HG03575 (cell line): ENCODE measurements around the gene MAP2K5.

Experiments
- ATAC-seq: cut with Tn5 transposase; IDR thresholded peaks from one replicate; pipeline ENCODE4 v1.9.1; 2021; ENCODE audit not compliant: unreplicated experiment, insufficient number of reproducible peaks, low FRiP score; ENCODE audit errors: extremely low read depth

Gene MAP2K5

GRCh38 chr15:67784856-67785430 is 242.4 kb downstream of the MAP2K5 start:
- no peak for ATAC-seq

GRCh38 chr15:67785431-67785830 is 242.9 kb downstream of the MAP2K5 start:
- no peak for ATAC-seq

- ATAC-seq = no peak
Measured at GRCh38 chr15:67786646-67787045, 244.1 kb downstream of the MAP2K5 start.

GRCh38 chr15:67788986-67789385 is 246.5 kb downstream of the MAP2K5 start:
- ATAC-seq = no peak

GRCh38 chr15:67790610-67791319 is 248.3 kb downstream of the MAP2K5 start:
- no peak for ATAC-seq

GRCh38 chr15:67792250-67792942 is 249.9 kb downstream of the MAP2K5 start:
- ATAC-seq = no peak

GRCh38 chr15:67794832-67795574 is 252.5 kb downstream of the MAP2K5 start:
- ATAC-seq = no peak

- ATAC-seq = no peak
Measured at GRCh38 chr15:67796196-67797127, 254.0 kb downstream of the MAP2K5 start.

GRCh38 chr15:67799801-67800205 is 257.3 kb downstream of the MAP2K5 start:
- no peak for ATAC-seq

GRCh38 chr15:67801142-67801541 is 258.6 kb downstream of the MAP2K5 start:
- no peak for ATAC-seq

- no peak for ATAC-seq
Measured at GRCh38 chr15:67801926-67802914, 259.7 kb downstream of the MAP2K5 start.

GRCh38 chr15:67803299-67803698 is 260.8 kb downstream of the MAP2K5 start:
- ATAC-seq = no peak

- no peak for ATAC-seq
Measured at GRCh38 chr15:67803996-67804843, 261.7 kb downstream of the MAP2K5 start.

GRCh38 chr15:67805008-67805665 is 262.6 kb downstream of the MAP2K5 start:
- ATAC-seq = no peak

GRCh38 chr15:67805666-67806516 is 263.4 kb downstream of the MAP2K5 start:
- ATAC-seq = no peak
